ENCODE measurements around the gene NCAPG2. TPM values are rescaled to one million over a fixed set of nuclear protein-coding genes. Genes with fewer than 3 reads are reported as not detected.

The NCAPG2 gene
- polyA plus RNA-seq, 1 donor from 2014 or later, result 8.3 TPM

DNA sequence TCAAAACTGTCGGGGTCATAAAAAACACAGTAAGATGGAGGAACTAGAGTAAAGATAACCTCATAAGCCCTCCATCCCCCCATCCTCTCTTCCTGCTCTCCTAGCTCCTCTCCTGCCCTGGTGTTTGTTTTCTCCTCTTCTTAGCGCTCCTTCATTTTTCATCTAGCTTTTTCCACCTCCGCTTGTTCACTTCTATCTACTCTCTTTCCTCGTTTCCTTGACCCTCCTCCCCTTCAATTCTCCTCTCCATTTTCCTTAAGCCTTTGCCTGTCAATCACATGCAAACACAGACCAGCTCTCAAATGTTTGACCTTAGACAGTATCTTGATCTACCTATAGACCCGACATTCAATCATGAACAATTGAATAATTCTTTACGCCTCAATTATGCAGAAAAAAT lies 10.0 kb downstream of the NCAPG2 start:
- Histone ChIP-seq H3K9me2 (ENCODE audit: insufficient read depth, low read length) (no peaks in the 10 kb centered on the region), H3K4me3 (ENCODE audit: low read length) (no peak overlapping the region), H3K27me3 (ENCODE audit: insufficient read depth, low read depth, low read length) (no peaks in the 10 kb centered on the region), H3K4me2 (ENCODE audit: low read length) (no peak overlapping the region), H3K27ac (ENCODE audit: low read length) (no peak overlapping the region), H3K9ac (ENCODE audit: low read length) (no peak overlapping the region), H3K36me3 (ENCODE audit: insufficient read depth, low read length) (no peaks in the 10 kb centered on the region), H2AFZ (ENCODE audit: low read depth, low read length) (no peak overlapping the region), H3K79me2 (replicated peaks; ENCODE audit: insufficient read depth, low read length) (no peaks in the 10 kb centered on the region), H3K9me3 (ENCODE audit: low read length) (no peaks in the 10 kb centered on the region), H4K20me1 (ENCODE audit: insufficient read depth) (no peaks in the 10 kb centered on the region), H3F3A (ENCODE audit: insufficient read depth, low read length, poor library complexity, severe bottlenecking) (no peaks in the 10 kb centered on the region)
- TF ChIP-seq POLR2AphosphoS5 (IDR thresholded peaks at IDR 0.05) (no peak), SMC3 (conservative IDR thresholded peaks at IDR 0.05; ENCODE audit: poor library complexity) (no peak)

GRCh38 chr7:158689488-158689887 lies 15.1 kb downstream of the NCAPG2 start:
- Histone ChIP-seq H3K27ac (ENCODE audit: low read length) (peak overlapping the region; percentile 57), H3K79me2 (replicated peaks; ENCODE audit: insufficient read depth, low read length) (no peaks in the 10 kb centered on the region), H3K9me3 (ENCODE audit: low read length) (no peaks in the 10 kb centered on the region), H3K36me3 (ENCODE audit: insufficient read depth, low read length) (no peaks in the 10 kb centered on the region), H3K9me2 (ENCODE audit: insufficient read depth, low read length) (no peaks in the 10 kb centered on the region), H3K9ac (ENCODE audit: low read length) (no peak overlapping the region), H3K27me3 (ENCODE audit: insufficient read depth, low read depth, low read length) (no peaks in the 10 kb centered on the region), H4K20me1 (ENCODE audit: insufficient read depth) (no peaks in the 10 kb centered on the region), H3F3A (ENCODE audit: insufficient read depth, low read length, poor library complexity, severe bottlenecking) (no peaks in the 10 kb centered on the region), H3K4me2 (ENCODE audit: low read length) (peak overlapping the region; percentile 4), H3K4me3 (ENCODE audit: low read length) (no peak overlapping the region), H2AFZ (ENCODE audit: low read depth, low read length) (no peak overlapping the region)
- TF ChIP-seq MXI1 (conservative IDR thresholded peaks at IDR 0.05; ENCODE audit: poor library complexity, severe bottlenecking) (peak; percentile 93), REST (IDR thresholded peaks at IDR 0.05; ENCODE audit: borderline replicate concordance) (no peak)

DNA sequence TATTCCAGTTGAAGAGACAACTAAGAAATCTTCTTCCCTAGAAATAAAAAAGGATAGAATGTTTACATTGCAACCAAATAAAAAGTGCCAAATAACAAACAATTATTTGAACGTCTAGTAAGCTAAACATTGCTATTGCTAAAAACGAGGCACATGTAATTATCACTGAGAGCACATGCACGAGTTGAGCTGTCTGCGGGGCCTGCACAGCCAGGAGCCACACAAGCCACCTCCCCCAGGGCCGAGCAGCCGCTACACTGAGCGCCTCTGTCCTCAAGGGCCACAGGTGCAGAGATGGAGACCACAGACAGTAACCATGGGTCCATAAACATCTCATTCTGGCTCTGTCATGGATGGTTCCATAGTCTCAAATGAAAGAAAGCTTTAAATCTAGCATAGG lies 17.2 kb downstream of the NCAPG2 start:
- no peak overlapping the region for H3K4me3 ChIP-seq (ENCODE audit: low read length)
- no peaks in the 10 kb centered on the region for H3K9me2 ChIP-seq (ENCODE audit: insufficient read depth, low read length)
- H4K20me1 ChIP-seq (ENCODE audit: insufficient read depth), result no peaks in the 10 kb centered on the region
- TF ChIP-seq REST (IDR thresholded peaks at IDR 0.05; ENCODE audit: borderline replicate concordance) (no peak), SMC3 (conservative IDR thresholded peaks at IDR 0.05; ENCODE audit: poor library complexity) (no peak), EP300 (conservative IDR thresholded peaks at IDR 0.05; ENCODE audit: poor library complexity, severe bottlenecking) (no peak), MXI1 (conservative IDR thresholded peaks at IDR 0.05; ENCODE audit: poor library complexity, severe bottlenecking) (no peak), POLR2AphosphoS5 (IDR thresholded peaks at IDR 0.05) (no peak), TAF1 (IDR thresholded peaks at IDR 0.05; ENCODE audit: low read depth) (no peak), RAD21 (conservative IDR thresholded peaks at IDR 0.05) (no peak), EZH2 (IDR thresholded peaks at IDR 0.05; ENCODE audit: borderline replicate concordance, insufficient read depth, low read length, poor library complexity, severe bottlenecking) (no peak)
- TF ChIP-seq, protein P1, sequence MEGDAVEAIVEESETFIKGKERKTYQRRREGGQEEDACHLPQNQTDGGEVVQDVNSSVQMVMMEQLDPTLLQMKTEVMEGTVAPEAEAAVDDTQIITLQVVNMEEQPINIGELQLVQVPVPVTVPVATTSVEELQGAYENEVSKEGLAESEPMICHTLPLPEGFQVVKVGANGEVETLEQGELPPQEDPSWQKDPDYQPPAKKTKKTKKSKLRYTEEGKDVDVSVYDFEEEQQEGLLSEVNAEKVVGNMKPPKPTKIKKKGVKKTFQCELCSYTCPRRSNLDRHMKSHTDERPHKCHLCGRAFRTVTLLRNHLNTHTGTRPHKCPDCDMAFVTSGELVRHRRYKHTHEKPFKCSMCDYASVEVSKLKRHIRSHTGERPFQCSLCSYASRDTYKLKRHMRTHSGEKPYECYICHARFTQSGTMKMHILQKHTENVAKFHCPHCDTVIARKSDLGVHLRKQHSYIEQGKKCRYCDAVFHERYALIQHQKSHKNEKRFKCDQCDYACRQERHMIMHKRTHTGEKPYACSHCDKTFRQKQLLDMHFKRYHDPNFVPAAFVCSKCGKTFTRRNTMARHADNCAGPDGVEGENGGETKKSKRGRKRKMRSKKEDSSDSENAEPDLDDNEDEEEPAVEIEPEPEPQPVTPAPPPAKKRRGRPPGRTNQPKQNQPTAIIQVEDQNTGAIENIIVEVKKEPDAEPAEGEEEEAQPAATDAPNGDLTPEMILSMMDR (IDR thresholded peaks at IDR 0.05; ENCODE audit: poor library complexity, severe bottlenecking), result no peak
- H3F3A ChIP-seq (ENCODE audit: insufficient read depth, low read length, poor library complexity, severe bottlenecking), result no peaks in the 10 kb centered on the region
- no peaks in the 10 kb centered on the region for H3K36me3 ChIP-seq (ENCODE audit: insufficient read depth, low read length)
- no peak overlapping the region for H3K4me2 ChIP-seq (ENCODE audit: low read length)
- no peaks in the 10 kb centered on the region for H3K9me3 ChIP-seq (ENCODE audit: low read length)
- no peak overlapping the region for H3K9ac ChIP-seq (ENCODE audit: low read length)
- no peak overlapping the region for H2AFZ ChIP-seq (ENCODE audit: low read depth, low read length)
- H3K27me3 ChIP-seq (ENCODE audit: insufficient read depth, low read depth, low read length), result no peaks in the 10 kb centered on the region
- H3K79me2 ChIP-seq (replicated peaks; ENCODE audit: insufficient read depth, low read length), result no peaks in the 10 kb centered on the region
- no peak overlapping the region for H3K27ac ChIP-seq (ENCODE audit: low read length)
